ENCODE measurements around the gene CTAGE4.
"Not testable (repeated sequence)": the region's sequence is repeated elsewhere in the genome, so short reads cannot be mapped to it uniquely, and the experiment has no call there.

The CTAGE4 gene

GRCh38 chr7:144183166-144183565 is at the start of gene CTAGE4:
TSS of gene CTAGE4 (plus strand) at chr7:144183466. CDS start at chr7:144183504, 38 bp downstream.
- not testable (repeated sequence) for DNase-seq (ENCODE audit: low spot score)

- no peak for DNase-seq (ENCODE audit: low spot score)
These were observed 49.1 kb upstream of the CTAGE4 start for GRCh38 chr7:144134116-144134515.

GRCh38 chr7:144137501-144137900 is 45.8 kb upstream of the CTAGE4 start:
- DNase-seq (ENCODE audit: low spot score): no peak

GRCh38 chr7:144142187-144142586 is 41.1 kb upstream of the CTAGE4 start:
- DNase-seq (ENCODE audit: low spot score): no peak

GRCh38 chr7:144144426-144144825 is 38.8 kb upstream of the CTAGE4 start:
- no peak for DNase-seq (ENCODE audit: low spot score)

- DNase-seq (ENCODE audit: low spot score): no peak
These were observed 34.9 kb upstream of the CTAGE4 start for GRCh38 chr7:144148224-144148827.

GRCh38 chr7:144158861-144159260 is 24.4 kb upstream of the CTAGE4 start:
- DNase-seq (ENCODE audit: low spot score): no peak

GRCh38 chr7:144164784-144165183 is 18.5 kb upstream of the CTAGE4 start:
- no peak for DNase-seq (ENCODE audit: low spot score)

- not testable (repeated sequence) for DNase-seq (ENCODE audit: low spot score)
These were observed 11.5 kb upstream of the CTAGE4 start for GRCh38 chr7:144171594-144172350.

- no peak for DNase-seq (ENCODE audit: low spot score)
These were observed 8.7 kb upstream of the CTAGE4 start for GRCh38 chr7:144174613-144175012.

- peak; percentile 4 for DNase-seq (ENCODE audit: low spot score)
These were observed 4.7 kb upstream of the CTAGE4 start for GRCh38 chr7:144178380-144179164.

- not testable (repeated sequence) for DNase-seq (ENCODE audit: low spot score)
These were observed 4.1 kb upstream of the CTAGE4 start for GRCh38 chr7:144179165-144179479.

- DNase-seq (ENCODE audit: low spot score): not testable (repeated sequence)
These were observed 4.6 kb downstream of the CTAGE4 start for GRCh38 chr7:144187848-144188247.

GRCh38 chr7:144188578-144189171 is 5.4 kb downstream of the CTAGE4 start:
- not testable (repeated sequence) for DNase-seq (ENCODE audit: low spot score)

GRCh38 chr7:144193782-144194181 is 10.5 kb downstream of the CTAGE4 start:
- DNase-seq (ENCODE audit: low spot score): not testable (repeated sequence)

- DNase-seq (ENCODE audit: low spot score): not testable (repeated sequence)
These were observed 11.2 kb downstream of the CTAGE4 start for GRCh38 chr7:144194453-144194852.

- DNase-seq (ENCODE audit: low spot score): not testable (repeated sequence)
These were observed 12.1 kb downstream of the CTAGE4 start, which contains the start of gene ARHGEF35 for GRCh38 chr7:144195212-144195872. TSS of gene ARHGEF35 (minus strand) at chr7:144195833. CDS start at chr7:144188383, 7,450 bp downstream.

GRCh38 chr7:144198934-144199333 is 15.7 kb downstream of the CTAGE4 start:
- not testable (repeated sequence) for DNase-seq (ENCODE audit: low spot score)

GRCh38 chr7:144201978-144202377 is 18.7 kb downstream of the CTAGE4 start:
- DNase-seq (ENCODE audit: low spot score): not testable (repeated sequence)

- DNase-seq (ENCODE audit: low spot score): not testable (repeated sequence)
These were observed 19.8 kb downstream of the CTAGE4 start for GRCh38 chr7:144203086-144203485.

GRCh38 chr7:144205306-144205705 is 22.0 kb downstream of the CTAGE4 start:
- DNase-seq (ENCODE audit: low spot score): not testable (repeated sequence)

GRCh38 chr7:144217200-144217599 is 33.9 kb downstream of the CTAGE4 start:
- DNase-seq (ENCODE audit: low spot score): not testable (repeated sequence)
